Activated T-cell treated with anti-CD3 and anti-CD28 coated beads, Interleukin-2, amount 50 U/mL, for 72 hours (primary cell): Measurements from ENCODE around the gene S100A14. TPM values are rescaled to one million over a fixed set of nuclear protein-coding genes. Genes with fewer than 3 reads are reported as not detected.
A peak's percentile ranks its signal among the peaks of the same experiment; 100 is the strongest.

Experiments
- ATAC-seq, 2 donors: fragments of 150-1000 bp; cut with Tn5 transposase; replicated peaks in 1 of 2; 2 replicates each; pipeline ENCODE4 v1.10.0; 2021; ENCODE audit warnings: moderate library complexity in 2 of 2, mild to moderate bottlenecking in 1 of 2
- DNase-seq, 2 donors: peaks; one replicate each; pipeline ENCODE4 v3.0.0; 2021 to 2022; ENCODE audit warnings: mixed read lengths in 1 of 2
- H3K27ac Mint-ChIP-seq: one replicate; pipeline ENCODE4 v1.8.0; 2022; ENCODE audit warnings: mild to moderate bottlenecking, moderate library complexity, mixed read lengths
- H3K27me3 Mint-ChIP-seq: one replicate; pipeline ENCODE4 v1.8.0; 2022; ENCODE audit warnings: low read depth, mixed read lengths
- H3K36me3 Mint-ChIP-seq, 2 donors: one replicate each; pipeline ENCODE4 v1.8.0; 2022; ENCODE audit warnings: mixed read lengths in 2 of 2, mild to moderate bottlenecking in 1 of 2; ENCODE audit not compliant: insufficient read depth in 2 of 2
- H3K4me1 Mint-ChIP-seq: one replicate; pipeline ENCODE4 v1.8.0; 2022; ENCODE audit warnings: low read depth, mixed read lengths
- H3K4me3 Mint-ChIP-seq, 2 donors: one replicate each; pipeline ENCODE4 v1.8.0; 2022; ENCODE audit warnings: mild to moderate bottlenecking in 2 of 2, mixed read lengths in 2 of 2, moderate library complexity in 2 of 2
- H3K9me3 Mint-ChIP-seq, 2 donors: one replicate each; pipeline ENCODE4 v1.8.0; 2022; ENCODE audit warnings: mixed read lengths in 2 of 2
- total RNA-seq, 2 donors: library from RNA; stranded (reverse); gene quantifications; one replicate each; pipeline ENCODE4 v1.2.3, GENCODE V29; 2022

Gene S100A14
- total RNA-seq, 2 donors from 2014 or later: 0.26 to 1.4 TPM

DNA sequence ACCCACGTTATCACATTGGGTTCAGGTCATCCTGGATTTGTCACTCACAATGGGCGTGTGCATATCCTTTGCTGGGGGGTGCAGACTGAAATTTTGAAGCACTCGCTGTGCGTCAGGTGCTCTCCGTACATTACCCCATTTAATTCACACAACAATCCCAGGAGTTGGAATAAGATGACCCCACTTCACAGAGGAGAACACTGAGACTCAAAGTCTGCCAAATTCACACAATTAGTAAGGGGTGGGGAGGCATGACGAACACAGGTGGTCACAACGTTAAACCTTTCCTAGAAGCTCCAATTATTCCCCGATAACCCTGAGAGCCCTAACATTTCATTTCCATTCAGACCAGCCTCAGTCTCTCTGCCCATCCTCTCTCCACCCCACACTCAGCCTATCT is 46.7 kb downstream of the S100A14 start:
- ATAC-seq: no peak
- peaks cover 84% of the 10 kb centered on the region for H3K4me1 Mint-ChIP-seq
- H3K4me3 Mint-ChIP-seq: peak overlapping the region in 1 of 2 donors; percentile 12
- H3K27ac Mint-ChIP-seq: no peak overlapping the region
- no peaks in the 10 kb centered on the region for H3K9me3 Mint-ChIP-seq
- peaks cover 6% of the 10 kb centered on the region for H3K27me3 Mint-ChIP-seq
- peaks cover 3% of the 10 kb centered on the region in 2 donors for H3K36me3 Mint-ChIP-seq
- no peak for DNase-seq

DNA sequence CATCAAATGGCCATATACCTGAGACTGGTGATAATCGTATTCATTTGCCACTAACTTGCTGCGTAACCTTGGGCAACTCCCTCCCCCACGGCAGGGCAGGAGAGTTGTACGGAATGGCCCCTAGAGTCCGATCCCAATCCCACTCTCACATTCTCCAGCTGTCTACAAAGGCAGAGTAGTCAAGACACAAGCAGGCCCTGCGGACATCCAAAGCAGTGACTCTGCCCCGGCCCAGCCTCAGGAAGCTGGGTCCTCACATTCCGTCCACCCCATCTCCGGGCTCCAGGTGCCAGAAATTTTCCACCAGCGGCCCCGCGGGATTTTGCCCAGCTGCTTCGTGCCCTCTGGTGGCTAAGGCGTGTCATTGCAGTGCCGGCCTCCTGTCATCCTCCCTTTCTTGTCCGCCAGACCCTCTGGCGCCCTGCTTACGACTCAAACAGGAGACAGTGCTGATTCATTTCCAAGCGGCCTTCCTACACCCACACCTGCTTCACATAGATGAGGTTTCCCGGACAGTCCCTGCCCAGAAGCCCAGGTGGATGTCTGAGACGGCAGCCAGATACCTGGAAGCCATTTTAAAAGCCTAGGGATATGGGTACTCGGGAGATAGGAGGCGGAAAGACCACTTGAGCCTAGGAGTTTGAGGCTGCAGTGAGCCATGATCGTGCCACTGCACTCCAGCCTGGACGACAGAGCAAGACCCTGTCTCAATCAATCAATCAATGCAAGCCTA is 47.6 kb downstream of the S100A14 start:
- no peaks in the 10 kb centered on the region for H3K9me3 Mint-ChIP-seq
- peak overlapping the region; percentile 83 for H3K27ac Mint-ChIP-seq
- ATAC-seq: peak; percentile 3 to 22
- peak; percentile 85 to 89 for DNase-seq
- H3K4me3 Mint-ChIP-seq: peak overlapping the region; percentile 63 to 78
- H3K4me1 Mint-ChIP-seq: peaks cover 81% of the 10 kb centered on the region
- H3K36me3 Mint-ChIP-seq: peaks cover 3% of the 10 kb centered on the region in 2 donors
- H3K27me3 Mint-ChIP-seq: peaks cover 6% of the 10 kb centered on the region

DNA sequence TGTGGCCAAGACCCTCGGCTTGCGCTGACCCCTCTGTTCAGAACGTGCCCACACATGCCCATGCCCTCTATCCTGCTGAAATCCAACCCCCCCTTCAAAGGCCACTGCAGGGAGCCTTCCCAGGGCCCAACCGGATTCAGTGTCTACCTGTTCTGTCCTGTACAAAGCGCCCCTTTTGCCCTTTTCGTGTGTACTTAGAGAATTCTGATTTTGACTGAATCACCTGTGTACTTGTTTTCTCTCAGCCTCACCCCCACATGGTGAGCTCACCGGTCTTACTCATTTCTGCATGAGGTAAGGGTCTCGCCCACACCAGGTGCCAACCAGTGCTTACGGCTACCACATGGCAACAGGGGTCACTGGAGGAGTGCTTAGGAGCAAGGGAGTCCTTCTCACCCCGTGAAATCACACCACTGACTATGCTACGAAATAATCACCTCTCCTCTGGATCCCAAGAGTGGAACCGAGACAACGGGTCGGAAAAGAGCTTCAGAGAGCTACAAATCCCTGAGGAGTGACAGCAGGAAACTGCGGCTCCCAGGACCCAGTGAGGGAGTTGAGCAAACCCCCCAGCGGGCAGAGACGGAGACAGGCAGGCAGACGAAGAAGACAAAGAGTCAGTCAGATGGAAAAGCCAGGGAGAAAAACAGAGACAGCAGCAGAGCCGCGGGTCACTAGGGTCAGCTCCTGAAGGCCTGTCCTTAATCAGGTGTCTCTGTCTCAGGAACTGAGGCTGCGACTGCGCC is 48.3 kb downstream of the S100A14 start:
- Mint-ChIP-seq H3K9me3 (no peaks in the 10 kb centered on the region), H3K27ac (peak overlapping the region; percentile 83), H3K27me3 (peaks cover 6% of the 10 kb centered on the region), H3K4me3 (peak overlapping the region; percentile 63 to 78), H3K4me1 (peaks cover 73% of the 10 kb centered on the region), H3K36me3 (no peaks in the 10 kb centered on the region)
- ATAC-seq: peak; percentile 57 to 69
- peak; percentile 78 to 89 for DNase-seq

DNA sequence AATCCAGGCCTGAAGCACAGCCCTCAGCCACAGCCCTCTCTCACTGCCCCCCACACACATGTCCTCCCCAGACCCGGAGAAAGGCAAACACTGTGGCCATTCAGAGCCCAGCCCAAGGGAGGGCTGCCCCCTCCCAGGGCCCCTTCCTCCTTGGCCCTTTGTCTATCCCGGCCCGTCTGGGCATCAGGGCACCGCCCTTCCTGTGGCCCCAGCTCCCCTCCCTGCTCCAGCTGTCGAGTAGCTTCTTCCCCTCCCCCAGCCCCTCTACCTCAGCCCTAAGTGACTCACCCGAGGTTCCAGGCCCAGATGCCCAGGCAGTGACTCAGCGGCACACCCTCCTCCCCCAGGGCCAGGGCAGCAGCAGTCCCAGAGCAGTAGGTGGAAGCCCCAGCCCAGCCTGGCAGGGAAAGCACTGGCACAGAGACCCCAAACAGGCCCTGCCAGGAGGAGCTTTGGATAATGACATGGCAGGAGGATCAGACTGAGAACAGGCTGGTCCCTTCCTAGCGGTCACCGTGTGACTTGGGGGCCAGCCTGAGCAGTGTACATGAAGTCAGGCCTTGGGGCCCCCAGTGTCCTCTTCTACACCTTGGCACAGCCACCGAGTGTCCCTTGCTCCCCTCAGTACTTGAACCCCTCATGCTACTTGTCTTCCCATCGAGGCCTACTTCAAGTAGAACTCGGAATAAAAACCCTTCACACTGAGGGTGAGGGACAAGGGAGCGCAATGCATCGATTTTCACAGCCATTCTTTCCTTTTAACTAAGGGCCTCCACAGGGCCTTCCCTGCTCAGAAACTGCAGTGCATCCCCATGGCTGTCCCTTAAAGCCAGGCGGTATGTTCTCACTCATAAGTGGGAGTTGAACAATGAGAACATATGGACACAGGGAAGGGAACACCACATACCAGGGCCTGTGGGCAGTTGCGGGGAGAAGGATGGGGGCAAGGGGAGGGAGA is 49.4 kb downstream of the S100A14 start:
- Mint-ChIP-seq H3K36me3 (no peaks in the 10 kb centered on the region), H3K4me1 (peaks cover 62% of the 10 kb centered on the region), H3K4me3 (peak overlapping the region; percentile 64 to 68), H3K27me3 (peaks cover 6% of the 10 kb centered on the region), H3K27ac (peak overlapping the region; percentile 71), H3K9me3 (no peaks in the 10 kb centered on the region)
- DNase-seq (peak; percentile 93 to 95), ATAC-seq (peak; percentile 83 to 85)

DNA sequence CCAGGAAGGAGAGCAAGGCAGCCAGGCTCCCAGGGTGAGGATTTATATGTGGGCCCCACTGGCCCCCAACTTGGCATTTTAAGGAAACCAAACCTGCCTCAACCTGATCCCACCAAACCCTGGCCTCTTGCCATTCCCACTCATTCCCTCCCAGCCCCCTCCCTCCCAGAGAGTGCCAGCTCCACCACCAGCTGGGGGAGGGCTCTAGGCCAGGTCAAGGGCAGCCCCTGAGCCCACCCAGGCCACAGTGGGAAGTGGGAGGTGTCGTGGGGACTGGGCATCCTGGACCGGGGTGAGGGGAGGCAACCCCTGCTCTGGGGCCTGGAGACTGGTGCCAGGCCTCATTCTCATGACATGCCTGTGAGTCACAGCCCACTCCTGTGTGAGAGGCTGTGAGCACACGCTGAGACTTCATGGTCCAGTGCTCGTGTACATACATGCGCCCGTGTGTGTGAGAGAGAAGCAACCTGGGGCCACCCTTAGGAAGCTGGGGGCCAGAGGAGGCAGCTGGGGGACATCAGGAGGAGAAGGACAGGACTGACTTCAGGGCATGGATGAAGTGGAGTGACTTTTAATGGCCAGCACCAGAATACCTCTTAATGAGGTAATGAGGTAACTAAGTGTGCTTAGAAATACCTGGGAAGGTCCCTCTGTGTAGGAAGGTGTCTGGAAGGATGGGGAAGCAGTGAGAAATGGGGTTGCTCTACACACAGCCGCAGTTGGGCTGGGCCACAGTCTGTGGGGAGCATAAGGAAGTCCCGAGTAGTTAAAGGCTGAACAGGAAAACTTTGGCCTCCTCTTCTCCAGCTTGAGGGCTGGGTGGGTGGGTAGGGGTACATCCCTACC is 50.4 kb downstream of the S100A14 start, which contains the start of gene S100A2:
TSS of gene S100A2 (minus strand) at position 316 of the 846 bp plus-strand sequence. CDS start 1,967 bp downstream, outside the sequence.
- peaks cover 56% of the 10 kb centered on the region for H3K4me1 Mint-ChIP-seq
- no peaks in the 10 kb centered on the region for H3K9me3 Mint-ChIP-seq
- peak within 1 kb of the TSS; percentile 79 to 83 for H3K4me3 Mint-ChIP-seq
- peak within 1 kb of the TSS; percentile 96 for H3K27ac Mint-ChIP-seq
- ATAC-seq (peak; percentile 68 to 69), DNase-seq (peak; percentile 72 to 82)
- no peaks in the 10 kb centered on the region for H3K36me3 Mint-ChIP-seq
- H3K27me3 Mint-ChIP-seq: peaks cover 5% of the 10 kb centered on the region

Other genes starting within 250 kb of the S100A14 start
- not detected for gene S100A12, start 240.7 kb downstream of the S100A14 start, total RNA-seq
- gene S100A8, start 225.3 kb downstream of the S100A14 start, total RNA-seq: not detected
- not detected for gene S100A7A, start 199.8 kb downstream of the S100A14 start, total RNA-seq
- gene S100A7, start 155.7 kb downstream of the S100A14 start, total RNA-seq: not detected
- 100 to 1,000 TPM; 219 to 358 TPM for gene S100A6, start 80.3 kb downstream of the S100A14 start, total RNA-seq
- 1 to 10 TPM; 2.8 to 4.4 TPM for gene S100A5, start 75.4 kb downstream of the S100A14 start, total RNA-seq
- 100 to 1,000 TPM in 1 of 2 donors, 10 to 100 TPM in 1; 96.1 to 198 TPM for gene S100A4, start 70.5 kb downstream of the S100A14 start, total RNA-seq
- gene S100A3, start 67.1 kb downstream of the S100A14 start, total RNA-seq: not detected
- 1 to 10 TPM; 1.7 to 5.0 TPM for gene S100A2, start 50.5 kb downstream of the S100A14 start, total RNA-seq
- gene S100A16, start 3.2 kb downstream of the S100A14 start, total RNA-seq: not detected
- gene S100A13, start 11.2 kb upstream of the S100A14 start, total RNA-seq: 10 to 100 TPM; 13.5 to 16.4 TPM
- not detected for gene S100A1, start 12.1 kb upstream of the S100A14 start, total RNA-seq
- 100 to 1,000 TPM in 1 of 2 donors, 10 to 100 TPM in 1; 95.8 to 107 TPM for gene CHTOP, start 17.7 kb upstream of the S100A14 start, total RNA-seq
- 10 to 100 TPM; 31.1 to 31.8 TPM for gene SNAPIN, start 42.4 kb upstream of the S100A14 start, total RNA-seq
- 100 to 1,000 TPM; 245 to 312 TPM for gene ILF2, start 54.7 kb upstream of the S100A14 start, total RNA-seq
- gene NPR1, start 62.4 kb upstream of the S100A14 start, total RNA-seq: under 1 TPM; 0.07 to 0.29 TPM
- 10 to 100 TPM; 62.6 to 70.8 TPM for gene INTS3, start 111.7 kb upstream of the S100A14 start, total RNA-seq
- gene SLC27A3, start 159.1 kb upstream of the S100A14 start, total RNA-seq: 1 to 10 TPM; 5.6 to 8.3 TPM